ENCODE measurements around the gene PDILT.

Gene PDILT

DNA sequence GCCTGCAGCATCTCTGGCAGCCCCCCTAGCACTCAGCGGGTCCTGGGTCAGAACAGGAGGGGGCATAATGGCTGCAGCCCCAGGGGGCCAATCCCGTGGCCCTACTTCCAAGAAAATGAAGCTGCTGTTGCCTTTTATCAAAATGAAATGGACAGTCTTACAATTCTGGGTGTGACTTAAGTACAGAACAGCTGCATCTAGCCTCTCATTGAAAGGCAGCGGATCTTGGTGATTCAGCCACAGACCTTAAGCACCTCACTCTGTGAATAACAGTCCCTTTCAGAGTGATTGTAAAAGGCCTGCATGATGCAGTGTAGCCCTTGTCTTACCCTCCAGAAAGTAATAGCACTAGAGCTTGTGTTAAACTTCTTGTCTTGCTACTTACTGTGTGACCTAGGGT, 40.5 kb downstream of the PDILT start:
- DNase-seq (ENCODE audit: insufficient read length, low spot score) (no peak), FAIRE-seq (no peak)
- TF ChIP-seq, protein P1, sequence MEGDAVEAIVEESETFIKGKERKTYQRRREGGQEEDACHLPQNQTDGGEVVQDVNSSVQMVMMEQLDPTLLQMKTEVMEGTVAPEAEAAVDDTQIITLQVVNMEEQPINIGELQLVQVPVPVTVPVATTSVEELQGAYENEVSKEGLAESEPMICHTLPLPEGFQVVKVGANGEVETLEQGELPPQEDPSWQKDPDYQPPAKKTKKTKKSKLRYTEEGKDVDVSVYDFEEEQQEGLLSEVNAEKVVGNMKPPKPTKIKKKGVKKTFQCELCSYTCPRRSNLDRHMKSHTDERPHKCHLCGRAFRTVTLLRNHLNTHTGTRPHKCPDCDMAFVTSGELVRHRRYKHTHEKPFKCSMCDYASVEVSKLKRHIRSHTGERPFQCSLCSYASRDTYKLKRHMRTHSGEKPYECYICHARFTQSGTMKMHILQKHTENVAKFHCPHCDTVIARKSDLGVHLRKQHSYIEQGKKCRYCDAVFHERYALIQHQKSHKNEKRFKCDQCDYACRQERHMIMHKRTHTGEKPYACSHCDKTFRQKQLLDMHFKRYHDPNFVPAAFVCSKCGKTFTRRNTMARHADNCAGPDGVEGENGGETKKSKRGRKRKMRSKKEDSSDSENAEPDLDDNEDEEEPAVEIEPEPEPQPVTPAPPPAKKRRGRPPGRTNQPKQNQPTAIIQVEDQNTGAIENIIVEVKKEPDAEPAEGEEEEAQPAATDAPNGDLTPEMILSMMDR (IDR thresholded peaks at IDR 0.05; ENCODE audit: insufficient read depth, missing control alignments) = no peak

DNA sequence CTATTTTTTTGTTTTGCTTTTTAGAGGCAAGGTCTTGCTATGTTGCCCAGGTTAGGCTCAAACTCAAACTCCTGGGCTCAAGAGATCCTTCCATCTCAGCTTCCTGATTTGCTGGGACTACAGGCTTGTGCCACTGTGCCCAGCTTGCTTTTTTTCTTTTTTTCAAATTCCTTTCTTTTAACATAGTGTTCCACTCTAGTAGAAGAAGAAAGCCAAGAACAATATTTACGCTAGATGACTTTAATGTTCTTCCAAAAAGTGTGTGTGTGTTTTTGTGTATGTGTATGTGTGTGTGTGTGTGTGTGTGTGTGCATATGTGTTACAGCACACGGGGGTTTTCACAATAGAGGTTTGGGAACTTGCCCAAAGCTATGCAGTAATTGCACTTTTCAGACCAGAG, 41.3 kb downstream of the PDILT start:
- no peak for DNase-seq (ENCODE audit: insufficient read length, low spot score)
- no peak for FAIRE-seq
- TF ChIP-seq, protein P1 (IDR thresholded peaks at IDR 0.05; ENCODE audit: insufficient read depth, missing control alignments) = no peak

DNA sequence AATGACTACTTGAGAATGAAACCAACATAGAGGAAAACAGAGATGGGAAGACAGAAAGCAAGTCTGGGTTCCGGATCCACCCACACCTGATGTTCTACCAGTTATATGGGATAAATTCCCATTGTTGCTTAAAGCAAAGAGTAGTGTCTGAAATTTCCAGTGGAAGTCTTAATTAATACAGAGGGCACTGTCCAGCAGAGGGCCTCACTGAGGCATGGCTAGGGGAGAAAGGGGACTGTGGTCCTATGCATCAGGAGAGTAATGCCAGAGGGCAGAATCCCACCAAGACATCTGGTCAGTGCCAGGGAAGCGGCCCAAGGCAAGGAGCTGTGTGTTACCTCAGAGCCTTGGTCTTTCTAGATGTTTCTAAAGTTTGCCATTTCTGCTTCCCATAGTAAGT, 44.5 kb downstream of the PDILT start:
- FAIRE-seq (no peak), DNase-seq (ENCODE audit: insufficient read length, low spot score) (no peak)
- TF ChIP-seq, protein P1 (IDR thresholded peaks at IDR 0.05; ENCODE audit: insufficient read depth, missing control alignments) = peak; percentile 16

DNA sequence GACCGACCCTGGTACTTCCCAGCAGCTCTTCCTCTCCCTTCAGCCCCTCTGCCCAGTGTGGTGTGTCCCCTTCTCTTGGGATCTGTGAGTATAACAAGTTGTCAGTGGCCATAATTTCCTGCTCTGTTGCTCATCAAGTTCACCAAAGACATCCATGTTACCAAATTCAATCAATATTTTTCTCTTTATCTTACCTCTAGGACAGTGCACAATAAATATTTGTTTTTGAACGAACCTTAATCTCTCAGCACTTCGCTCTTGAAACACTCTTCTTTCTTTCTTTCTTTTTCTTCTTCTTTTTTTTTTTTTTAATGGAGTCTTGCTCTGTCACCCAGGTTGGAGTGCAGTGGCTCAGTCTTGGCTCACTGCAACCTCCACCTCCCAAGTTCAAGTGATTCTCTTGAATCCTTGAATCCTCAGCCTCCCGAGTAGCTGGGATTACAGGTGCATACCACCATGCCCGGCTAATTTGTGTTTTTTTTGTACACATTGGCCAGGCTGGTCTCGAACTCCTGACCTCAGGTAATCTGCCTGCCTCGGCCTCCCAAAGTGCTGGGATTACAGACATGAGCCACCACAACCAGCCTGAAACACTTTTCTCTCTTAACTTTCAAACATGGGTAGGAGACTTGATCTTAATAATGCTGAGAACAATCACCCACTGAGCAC, 49.3 kb downstream of the PDILT start:
- TF ChIP-seq, protein P1 (IDR thresholded peaks at IDR 0.05; ENCODE audit: insufficient read depth, missing control alignments) = no peak
- FAIRE-seq (no peak), DNase-seq (ENCODE audit: insufficient read length, low spot score) (no peak)

DNA sequence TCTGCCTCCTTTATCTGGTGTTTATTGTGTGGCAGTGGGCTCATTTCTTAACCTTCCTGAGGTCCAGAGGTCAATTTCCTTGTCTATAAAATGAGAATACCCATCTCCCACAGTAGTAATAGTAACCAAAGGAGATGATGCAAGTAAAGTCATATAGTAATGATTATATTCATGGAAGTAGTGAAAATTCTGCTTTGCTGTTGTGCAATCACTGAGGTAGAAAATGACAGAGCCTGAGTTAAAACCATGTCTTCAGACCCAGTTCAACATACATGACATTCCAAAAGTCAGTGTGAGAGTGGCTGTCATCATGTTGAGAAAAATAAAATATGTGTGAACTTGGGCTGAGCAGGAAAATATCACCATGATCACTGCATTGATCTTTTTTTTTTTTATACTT, 51.2 kb downstream of the PDILT start:
- TF ChIP-seq, protein P1 (IDR thresholded peaks at IDR 0.05; ENCODE audit: insufficient read depth, missing control alignments) = no peak
- DNase-seq (ENCODE audit: insufficient read length, low spot score) (no peak), FAIRE-seq (no peak)

DNA sequence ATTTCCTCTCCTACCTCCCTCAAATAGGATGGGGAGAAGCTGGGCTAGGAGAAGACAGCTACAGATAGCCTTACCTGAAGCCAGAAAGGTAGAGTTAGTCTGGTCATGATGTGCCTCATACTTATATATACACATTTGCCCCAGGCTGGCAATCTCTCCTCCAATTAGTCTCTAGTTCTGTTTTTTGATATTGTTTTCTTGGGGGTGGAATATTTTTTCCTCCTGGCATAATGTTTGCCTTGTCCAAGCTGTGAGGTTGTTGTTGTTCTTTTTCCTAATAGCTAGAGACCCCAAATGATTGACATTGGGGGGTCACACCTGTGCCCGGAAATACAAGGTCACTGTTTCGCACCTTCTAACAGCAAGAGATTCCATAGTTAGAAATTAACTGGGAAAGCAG, 51.9 kb downstream of the PDILT start, which contains the start of gene UMOD:
UMOD (minus strand) TSS at position 101 of the 400 bp plus-strand sequence. CDS start 1,978 bp downstream, outside the sequence.
- FAIRE-seq = no peak
- DNase-seq (ENCODE audit: insufficient read length, low spot score) = no peak
- TF ChIP-seq, protein P1 (IDR thresholded peaks at IDR 0.05; ENCODE audit: insufficient read depth, missing control alignments) = no peak

DNA sequence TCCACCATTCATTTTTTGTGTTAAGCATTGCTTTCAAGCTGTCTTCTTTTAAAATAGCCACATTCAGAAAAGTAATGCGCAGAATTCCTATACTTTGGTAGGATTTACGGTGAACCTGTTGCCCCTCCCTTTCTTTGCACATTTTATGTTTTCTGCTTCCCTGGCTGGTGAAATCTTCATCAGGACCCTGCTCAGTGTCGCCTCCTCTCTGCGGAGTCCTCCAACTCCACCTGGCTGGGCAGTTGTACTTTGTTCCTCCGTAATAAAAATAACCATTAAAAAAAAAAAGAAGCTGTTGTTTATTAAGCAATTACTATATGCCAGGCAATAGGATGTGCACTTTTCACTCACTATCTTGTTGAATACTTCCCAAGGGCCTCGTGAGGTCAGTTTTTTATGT, 54.9 kb downstream of the PDILT start:
- FAIRE-seq = no peak
- TF ChIP-seq, protein P1 (IDR thresholded peaks at IDR 0.05; ENCODE audit: insufficient read depth, missing control alignments) = no peak
- DNase-seq (ENCODE audit: insufficient read length, low spot score) = no peak

All from D721Med (cell line).